SKM-1 (cell line): ENCODE data around the gene TMEM184A.

Experiments used
- DNase-seq: peaks from one replicate; lab custom pipeline; 2025; ENCODE audit not compliant: unreplicated experiment; lab: John Stamatoyannopoulos, UW

TMEM184A gene

DNA sequence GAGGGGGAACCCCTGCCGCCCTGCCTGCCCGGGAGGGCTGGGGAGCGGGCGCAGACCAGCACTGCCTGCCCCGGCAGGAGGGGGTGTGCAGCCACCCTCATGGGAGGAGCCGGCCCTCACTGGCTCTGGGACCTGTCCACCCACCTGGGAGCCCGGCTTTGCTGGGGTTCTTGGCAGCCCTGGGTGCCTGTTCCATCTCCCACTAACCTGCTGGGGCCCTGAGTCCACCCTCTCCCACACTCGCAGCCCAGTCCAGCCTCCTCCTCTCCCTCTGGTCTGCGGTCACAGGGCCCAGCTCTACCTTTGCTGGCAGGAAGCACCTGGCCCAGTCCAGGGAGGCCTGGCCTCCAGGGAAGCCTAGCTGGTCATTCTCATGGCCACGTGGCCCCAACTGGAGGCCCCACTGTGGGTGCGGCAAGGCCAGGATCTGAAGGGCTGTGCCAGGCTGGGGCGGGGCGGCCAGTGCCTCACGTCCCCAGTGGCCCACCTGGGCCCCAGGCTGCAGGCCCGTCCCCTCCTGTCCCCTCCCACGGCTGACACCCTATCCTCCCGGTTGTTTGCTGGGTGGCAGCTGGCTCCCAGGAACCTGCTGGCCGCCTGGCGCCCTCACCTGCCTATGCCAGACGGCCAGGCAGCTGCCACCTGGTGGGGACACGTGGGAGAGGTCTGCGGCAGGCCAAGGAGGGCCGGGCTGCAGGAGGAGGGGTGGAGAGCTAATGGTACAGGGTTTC is at the start of gene TMEM184A:
TSS of gene TMEM184A (minus strand) at position 393 of the 731 bp plus-strand sequence. CDS start 721 bp downstream, outside the sequence.
- DNase-seq, result no peak

DNA sequence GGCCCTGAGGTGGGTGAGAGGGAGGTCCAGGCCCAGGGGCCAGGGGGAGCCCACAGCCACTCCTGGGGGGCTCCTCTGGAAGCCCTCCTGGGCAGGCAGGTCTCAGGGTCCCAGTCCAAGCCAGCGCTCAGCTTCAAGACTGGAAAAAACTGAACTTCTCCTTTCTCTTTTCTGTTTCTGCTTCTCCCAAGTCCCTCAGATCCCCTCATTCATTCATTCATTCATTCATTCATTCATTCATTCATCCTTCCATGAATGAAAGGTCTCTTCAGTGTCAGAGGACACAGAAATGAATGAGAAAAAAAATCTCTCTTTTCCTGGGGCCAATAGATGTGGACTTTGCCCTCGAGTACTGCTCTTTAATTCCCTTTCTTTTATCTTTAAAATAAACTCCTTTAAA is 48.4 kb upstream of the TMEM184A start:
- DNase-seq, result no peak

DNA sequence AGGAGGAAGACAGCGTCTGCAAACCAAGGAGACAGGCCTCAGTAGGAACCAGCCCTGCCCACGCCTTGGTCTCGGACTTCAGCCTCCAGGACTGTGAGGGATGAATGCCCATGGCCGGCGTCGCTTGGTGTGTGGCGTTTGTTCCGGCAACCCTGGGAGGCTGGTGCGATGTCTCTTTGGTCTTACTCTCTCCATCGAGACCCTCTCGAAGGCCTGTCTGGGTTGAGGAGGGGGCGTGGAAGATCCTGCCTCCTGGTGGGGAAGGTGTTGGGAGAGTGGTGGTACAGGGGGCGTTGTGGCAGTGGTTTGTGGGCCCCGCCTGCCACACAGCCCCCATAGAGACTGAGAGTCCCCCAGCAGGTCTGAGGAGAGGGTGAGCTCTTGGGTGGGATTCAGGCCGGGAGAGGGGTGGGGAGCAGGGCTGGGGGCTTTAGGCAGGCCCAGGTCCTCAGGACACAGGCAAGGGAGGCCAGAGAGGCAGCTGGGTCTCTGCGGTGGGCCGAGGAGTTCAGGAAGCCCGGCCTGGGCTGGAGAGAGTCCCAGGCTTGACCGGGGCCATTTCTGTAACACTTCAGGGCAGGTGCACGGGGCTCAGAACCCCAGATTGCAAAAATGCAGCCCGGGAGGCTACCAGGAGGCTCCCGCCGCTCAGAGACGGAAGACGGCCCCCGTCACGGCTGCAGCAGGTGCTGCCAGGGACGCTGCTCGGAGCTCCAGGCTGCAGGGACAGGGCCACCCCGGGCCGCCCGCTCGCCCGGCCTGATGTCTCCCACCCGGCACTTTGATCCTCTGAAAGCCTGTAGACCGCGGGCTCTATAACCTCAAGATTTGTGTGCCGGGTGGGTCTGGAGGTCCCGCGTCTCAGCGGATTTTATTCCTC is 47.6 kb upstream of the TMEM184A start:
- no peak for DNase-seq

DNA sequence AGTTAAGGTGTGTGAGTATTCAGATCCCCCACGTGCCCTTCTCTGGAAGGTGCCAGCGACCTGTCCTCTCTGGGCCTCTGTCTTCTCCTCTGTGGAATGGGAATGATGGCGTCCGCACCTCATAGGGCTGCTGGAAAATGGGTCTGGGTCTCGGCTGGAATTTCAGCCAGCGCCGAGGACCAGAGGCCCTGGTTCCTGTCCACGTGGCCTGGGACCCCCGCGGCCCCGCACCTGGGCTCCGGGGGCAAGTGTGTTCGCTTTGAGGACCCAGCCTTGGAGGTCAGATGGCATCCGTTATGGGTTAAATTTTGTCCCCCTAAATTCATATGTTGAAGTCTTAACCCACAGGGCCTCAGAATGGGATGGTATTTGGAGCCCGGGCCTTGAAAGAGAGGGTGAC is 46.4 kb upstream of the TMEM184A start:
- no peak for DNase-seq

DNA sequence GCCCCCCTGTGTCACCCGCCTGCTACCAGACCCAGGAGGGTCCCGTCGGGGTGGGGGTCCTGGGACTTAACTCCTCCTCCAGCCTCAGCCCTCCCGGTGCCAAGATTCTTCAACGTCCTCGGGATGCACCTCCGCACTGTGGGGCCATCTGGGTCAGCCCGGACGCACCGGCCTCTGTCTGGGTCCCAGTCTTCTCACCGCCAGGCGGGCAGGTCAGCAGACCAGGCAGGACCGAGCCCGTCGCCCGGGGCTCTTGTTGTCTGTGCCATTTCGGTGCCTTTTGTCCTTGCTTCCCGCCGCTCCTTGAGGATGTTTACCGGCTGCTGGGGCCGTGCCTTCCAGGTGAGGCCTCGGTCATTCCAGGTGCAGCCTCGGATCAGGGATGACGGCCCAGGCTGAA is 46.0 kb upstream of the TMEM184A start:
- DNase-seq, result no peak

DNA sequence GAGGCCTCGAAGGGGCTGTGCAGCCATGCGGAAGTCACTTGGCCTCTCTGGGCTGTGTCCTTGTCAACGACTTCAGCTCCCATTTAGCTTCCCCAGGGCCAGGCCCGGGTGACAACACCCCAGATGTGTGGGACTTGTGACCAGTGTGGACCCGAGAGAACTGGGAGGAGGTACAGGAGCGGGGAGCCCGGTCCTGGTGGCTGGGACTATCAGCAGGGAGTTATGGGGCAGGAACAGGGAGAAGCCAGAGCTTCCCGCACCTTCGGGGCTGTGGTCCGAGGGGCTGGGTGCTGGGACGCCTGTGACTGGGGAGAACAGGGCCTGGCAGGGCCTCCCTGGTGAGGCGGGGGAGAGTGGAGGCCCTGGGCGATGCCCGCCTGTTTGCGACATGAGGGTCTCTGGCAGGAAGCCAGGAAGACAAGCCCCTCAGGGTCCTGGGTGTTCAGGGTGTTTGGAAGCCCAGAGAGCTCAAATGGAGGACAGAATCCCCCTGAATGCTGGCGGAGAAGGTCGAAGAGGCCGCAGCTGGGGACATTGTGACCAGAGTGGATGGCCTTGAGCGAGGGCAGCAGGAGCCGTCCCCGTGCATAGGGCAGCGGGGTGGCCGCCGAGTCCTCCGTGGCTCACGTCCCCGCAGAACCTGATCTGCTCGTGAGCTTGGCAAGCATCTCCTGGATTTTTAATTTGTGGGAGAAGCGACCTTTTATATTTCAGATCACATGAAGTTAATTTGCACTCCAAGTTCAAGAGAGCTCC is 43.8 kb upstream of the TMEM184A start:
- no peak for DNase-seq

DNA sequence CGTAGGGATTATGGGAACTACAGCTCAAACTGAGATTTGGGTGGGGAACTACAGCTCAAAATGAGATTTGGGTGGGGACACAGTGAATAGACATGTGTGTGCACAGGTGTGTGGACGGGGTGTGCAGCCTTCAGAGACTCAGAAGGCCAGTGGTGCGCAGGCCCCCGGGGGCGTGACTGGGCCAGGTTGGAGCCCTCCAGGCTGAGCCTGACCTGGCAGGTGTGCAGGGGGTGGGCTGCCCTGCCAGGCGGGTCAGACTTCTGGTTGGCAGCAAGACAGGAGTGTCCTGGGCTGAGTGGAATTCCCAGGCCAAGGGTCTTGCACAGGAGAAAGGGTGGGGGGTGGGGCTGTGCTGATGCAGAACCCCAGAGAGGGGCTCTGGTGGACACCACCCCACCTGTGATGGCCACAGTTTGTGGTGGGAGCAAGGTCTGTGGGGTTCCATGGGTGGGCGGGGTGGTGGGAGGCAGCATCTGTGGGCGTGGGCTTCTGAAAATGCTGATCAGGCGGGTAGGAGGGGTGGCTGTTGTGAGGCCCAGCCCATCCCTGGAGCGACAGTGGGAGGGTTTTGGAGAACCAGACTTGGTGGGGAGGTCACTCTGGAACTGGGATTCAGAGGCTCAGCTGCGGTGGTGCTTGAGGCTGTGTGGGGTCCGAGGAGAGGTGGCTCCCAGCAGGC is 43.1 kb upstream of the TMEM184A start:
- no peak for DNase-seq

DNA sequence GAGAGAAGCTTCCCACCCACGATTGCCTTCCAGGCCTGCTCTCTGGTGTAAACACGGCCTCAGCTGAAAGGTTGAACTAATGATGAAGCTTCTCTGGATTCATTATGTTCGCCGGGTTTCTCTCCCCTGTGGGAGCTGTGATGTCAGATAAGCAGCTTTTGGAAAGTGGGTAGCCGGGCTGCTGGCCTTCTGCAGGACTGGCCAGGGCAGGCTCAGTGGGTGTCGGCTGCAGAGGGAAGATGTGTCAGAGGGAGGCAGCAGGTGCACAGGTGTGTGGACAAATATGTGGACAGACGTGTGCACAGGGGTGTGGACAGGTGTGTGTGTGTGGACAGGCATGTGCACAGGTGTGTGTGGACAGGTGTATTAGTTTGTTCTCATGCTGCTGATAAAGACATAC is 42.3 kb upstream of the TMEM184A start:
- no peak for DNase-seq

DNA sequence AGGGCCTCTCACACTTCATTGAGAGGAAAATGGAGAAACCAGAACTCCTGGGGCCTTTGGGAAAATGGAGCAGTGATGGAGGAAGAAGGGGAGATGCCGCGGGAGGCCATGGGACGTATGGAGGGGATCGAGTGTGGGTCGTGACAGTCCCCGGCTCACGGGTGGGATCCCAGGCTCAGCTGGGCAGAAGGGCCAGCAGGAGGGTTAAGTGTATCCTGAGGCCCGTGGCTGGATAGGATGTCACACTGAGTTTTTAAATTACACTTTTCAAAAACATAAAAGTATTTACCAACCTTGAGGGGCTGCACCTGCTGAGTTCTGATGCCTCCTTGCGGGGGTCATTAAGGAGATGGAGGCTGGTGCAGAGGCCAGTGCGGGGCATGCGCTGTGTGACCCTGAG is 41.8 kb upstream of the TMEM184A start:
- DNase-seq, result no peak

DNA sequence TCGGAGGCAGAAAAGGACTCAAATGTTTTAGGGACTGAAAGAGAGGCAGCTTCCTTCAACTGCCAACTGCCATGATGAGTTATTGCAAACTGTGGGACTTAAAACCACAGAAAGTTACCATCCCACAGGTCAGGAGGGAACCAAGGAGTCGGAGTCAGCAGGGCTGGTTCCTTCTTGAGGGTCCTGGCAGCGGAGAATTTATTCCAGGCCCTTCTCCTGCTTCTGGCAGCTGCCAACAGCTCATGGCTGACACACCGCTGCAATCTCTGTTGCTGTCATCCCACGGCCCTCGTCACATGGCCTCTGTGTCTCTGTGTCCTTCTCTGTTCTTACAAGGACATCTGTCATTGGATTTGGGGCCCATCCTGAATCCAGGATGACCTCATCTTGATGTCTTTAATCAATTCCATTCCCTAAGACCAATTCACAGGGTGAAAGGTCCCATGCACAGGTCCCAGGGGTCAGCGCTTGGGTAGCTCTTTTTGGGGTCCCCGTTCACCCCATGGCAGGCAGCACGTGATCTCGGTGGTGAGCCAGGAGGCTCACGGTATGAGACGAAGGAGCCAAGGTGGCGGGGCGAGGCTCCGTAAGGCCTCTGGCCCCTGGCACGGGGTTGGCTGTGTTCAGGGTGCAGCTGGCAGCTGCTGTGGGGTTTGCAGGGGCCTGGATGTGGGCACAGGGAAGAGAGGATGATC is 41.2 kb upstream of the TMEM184A start:
- DNase-seq, result no peak

DNA sequence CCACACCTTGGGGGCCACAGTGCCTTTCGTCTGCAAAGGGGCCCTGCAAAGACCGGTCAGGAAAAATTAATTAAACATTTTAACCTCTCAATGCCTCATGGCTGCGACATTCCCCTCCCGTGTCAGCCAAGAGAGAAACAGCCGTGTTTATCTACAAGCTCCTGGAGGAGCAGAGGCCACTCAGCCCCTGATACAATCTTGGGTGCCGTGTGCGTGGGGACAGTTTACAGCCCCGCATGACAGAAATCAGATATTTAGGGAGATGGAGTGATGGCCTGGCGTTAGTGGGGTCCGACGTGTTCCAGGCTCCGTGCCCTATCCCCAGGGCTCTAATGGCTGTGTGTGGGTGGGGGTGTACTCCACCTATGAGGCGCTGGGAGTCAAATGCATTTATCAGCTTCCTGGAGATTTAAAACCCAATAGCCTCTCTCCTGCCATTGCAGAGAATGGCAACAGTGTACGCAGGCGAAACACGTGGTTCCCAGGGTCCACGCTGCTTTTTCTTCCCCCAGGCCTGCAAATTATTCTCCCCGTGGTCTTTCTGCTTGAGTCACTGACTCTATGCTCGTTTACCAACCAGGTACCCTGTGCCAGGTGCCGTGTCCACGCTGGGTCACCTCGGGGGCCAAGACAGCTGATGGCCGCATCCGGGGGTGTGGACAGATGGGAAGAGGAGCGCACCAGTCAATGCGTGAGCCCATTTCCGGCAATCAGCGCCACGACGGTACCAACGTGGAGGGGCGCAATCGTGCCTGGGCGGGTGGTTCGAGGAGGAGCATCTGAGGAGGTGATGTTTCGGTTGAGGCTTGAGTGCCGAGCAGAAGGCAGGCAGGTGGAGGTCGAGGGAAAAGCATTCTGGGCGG is 40.4 kb upstream of the TMEM184A start:
- DNase-seq, result no peak

DNA sequence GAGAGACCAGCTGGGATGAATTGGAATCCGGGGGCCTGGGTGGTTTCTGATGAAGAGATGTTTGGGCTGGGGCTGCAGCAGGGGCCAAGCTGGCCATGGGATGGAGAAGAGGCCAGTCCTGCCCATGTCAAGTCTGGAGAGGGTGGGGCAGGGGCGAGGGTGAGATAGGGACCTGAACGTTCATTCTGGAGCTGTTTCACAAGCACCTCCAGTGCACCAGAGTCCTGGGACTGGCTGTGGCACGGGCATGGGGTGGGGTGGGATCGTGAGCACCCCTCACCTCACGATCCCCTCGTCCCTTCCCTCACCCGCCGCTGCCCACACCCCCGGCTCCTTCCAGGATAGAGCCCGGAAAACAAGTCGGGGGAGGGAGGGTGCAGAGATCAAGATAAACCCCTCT is 39.6 kb upstream of the TMEM184A start:
- DNase-seq, result no peak

DNA sequence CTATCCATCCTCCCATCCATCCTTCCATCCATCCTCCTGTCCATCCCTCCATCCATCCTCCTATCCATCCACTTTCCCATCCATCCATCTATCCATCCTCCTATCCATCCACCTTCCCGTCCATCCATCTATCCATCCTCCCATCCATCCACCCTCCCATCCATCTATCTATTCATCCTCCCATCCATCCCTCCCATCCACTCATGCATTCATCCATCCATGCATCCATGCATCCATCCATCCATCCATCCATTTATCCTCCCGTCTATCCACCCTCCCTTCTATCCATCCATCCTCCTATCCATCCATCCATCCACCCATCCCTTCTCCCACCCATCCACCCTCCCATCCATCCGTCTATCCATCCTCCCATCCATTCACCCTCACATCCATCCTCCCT is 39.0 kb upstream of the TMEM184A start:
- no peak for DNase-seq

DNA sequence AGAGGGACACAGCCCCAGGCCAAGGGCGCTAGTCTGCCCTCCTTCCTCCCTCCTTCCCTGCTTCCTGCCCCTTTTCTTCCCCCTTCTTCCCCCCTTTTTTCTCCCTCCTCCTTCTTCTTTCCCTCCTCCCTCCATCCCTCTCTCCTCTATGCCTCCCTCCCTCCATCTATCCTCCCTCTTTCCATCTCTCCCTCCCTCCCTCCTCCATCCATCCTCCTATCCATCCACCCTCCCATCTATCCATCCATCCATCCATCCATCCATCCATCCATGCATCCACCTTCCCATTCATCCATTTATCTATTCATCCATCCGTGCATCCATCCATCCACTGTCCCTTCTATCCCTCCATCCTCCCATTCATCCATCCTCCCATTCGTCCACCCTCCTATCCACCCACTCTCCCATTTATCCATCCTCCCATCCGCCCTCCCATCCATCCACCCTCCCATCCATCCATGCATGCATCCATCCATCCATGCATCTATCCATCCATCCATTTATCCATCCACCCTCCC is 38.0 kb upstream of the TMEM184A start:
- DNase-seq, result no peak

DNA sequence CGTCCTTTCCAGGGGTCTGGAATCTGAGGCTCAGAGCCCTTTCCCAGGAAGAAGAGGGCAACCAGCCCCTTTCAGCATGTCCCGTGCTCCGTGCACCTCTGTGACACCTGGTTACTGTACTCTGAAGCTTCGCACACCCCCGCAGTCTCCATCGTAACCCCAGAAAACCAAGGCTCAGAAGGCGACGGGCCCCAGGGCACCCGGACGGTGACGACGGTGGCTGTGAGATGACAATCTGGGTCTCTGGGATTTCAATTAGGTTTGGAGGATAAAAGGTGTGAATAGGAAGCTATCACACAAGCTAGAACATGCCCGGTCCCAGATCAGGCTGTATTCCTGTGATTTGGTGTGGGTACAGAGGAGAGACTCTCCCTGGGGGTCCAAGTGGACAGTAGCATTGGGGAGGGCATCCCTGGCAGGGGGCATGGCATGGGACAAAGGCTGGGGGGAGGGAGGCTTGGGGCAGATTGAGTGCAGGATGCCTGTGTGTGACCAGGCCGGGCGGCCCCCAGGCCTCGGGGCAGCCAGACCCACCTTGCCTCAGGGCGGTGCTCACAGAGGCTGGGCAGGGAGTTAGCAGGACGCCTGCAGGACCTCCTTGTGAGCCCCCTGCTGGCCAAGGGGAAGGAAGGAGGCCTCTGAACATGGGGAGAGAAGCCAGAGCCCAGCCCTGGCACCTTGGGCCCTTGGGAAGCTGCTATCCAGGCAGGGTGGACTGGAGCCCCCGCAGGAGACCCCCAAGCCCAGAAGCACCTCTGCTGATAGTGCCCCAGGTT is 37.3 kb upstream of the TMEM184A start:
- DNase-seq, result no peak

DNA sequence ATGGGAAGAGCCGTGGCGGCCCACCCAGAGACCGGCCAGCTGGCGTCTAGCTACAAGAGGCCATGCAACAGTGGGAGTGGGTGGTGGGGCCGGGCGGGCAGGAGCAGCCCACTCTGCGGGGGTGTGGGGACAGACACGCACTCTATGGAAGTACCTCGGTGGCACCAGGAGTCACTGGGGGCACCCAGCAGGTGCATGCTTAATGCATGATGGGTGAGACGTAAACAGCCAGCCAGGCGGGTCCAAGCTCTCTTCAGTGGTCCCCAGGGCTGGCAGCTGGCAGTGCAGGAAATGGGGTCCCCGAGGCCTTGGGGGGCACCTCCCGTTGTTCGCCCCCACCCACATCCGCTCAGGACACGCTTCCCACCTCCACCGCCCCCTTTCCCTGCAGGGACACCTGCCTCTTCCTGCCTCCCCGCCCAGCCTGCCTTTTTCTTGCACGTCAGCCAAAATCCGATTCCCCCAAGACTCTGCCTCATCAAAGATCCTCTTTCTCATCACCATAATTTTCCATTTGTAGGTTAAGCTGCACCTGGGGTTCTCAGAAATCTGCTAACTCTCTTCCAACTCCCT is 36.4 kb upstream of the TMEM184A start:
- DNase-seq, result no peak

DNA sequence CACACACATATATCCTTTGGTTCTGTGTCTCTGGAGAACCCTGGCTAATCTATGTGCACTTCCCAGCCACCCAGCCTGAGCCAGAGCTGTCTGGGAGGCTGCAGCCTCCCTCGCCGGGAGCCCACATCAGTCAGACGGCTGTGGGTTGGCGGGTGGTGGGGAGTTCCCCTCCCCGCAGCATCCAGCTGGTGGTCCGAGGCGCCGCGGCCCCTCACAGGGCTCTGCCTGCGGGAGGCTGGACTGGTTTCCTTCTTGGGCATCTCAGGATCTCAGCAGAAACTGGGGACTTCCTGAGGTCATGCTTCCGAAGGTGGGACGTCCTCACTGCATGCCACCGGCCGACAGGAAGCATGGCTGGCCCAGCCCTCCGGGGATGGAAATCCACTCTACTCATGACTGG is 35.9 kb upstream of the TMEM184A start:
- no peak for DNase-seq

DNA sequence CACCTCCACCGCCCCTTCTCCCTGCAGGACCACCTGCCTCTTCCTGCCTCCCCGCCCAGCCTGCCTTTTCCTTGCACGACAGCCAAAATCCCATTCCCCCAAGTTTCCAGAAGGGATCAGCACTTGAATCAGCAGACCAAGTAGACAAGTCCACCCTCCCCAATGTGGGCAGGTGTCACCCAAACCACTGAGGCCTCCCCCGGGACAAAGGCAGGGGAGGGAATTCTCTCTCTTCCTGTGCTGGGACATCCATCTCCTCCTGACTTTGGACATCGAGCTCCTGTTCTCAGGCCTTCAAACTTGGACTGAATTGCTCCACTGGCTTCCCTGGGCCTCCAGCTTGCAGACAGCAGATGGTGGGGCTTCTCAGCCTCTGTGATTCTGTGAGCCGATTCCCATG is 35.4 kb upstream of the TMEM184A start:
- DNase-seq, result no peak
